A549 (cell line): ENCODE data around the gene NKIRAS2.

ENCODE experiments used
- BHLHE40 ChIP-seq: IDR thresholded peaks from 2 replicates; pipeline ENCODE4 v1.6.1; 2012; ENCODE audit warnings: low read depth, low read length, inconsistent platforms
- CTCF ChIP-seq: fragments of >200 bp; sonication (Bioruptor Twin); formaldehyde crosslinking; IDR thresholded peaks from 3 replicates; pipeline ENCODE4 v1.5.1; 2016
- EP300 ChIP-seq, 2 experiments: fragments of >200 bp; sonication (Bioruptor Twin); formaldehyde crosslinking; IDR thresholded peaks; 2 replicates in 1 of 2; 3 replicates in 1 of 2; pipeline ENCODE4 v1.6.1; 2016 to 2017
- HOXB13 ChIP-seq: fragments of 250-450 bp; sonication (Bioruptor Pico); IDR thresholded peaks from 2 replicates; pipeline ENCODE4 v1.5.0; 2020; ENCODE audit warnings: low read depth, mild to moderate bottlenecking, moderate library complexity
- JUNB ChIP-seq: fragments of >200 bp; sonication (Bioruptor Twin); formaldehyde crosslinking; IDR thresholded peaks from 2 replicates; pipeline ENCODE4 v1.6.1; 2016
- MAZ ChIP-seq: fragments of 150-350 bp; IDR thresholded peaks from 2 replicates; pipeline ENCODE4 v1.6.1; 2014; ENCODE audit warnings: antibody characterized with exemption, low read depth, low read length, borderline replicate concordance
- POLR2A ChIP-seq: IDR thresholded peaks from 2 replicates; pipeline ENCODE4 v1.6.1; 2012; ENCODE audit warnings: mild to moderate bottlenecking, low read length
- POLR2AphosphoS2 ChIP-seq: conservative IDR thresholded peaks from 2 replicates; pipeline ENCODE4 v1.6.1; 2012; ENCODE audit warnings: low read length, improper control_type of control experiment, inconsistent platforms
- RAD21 ChIP-seq, 2 experiments: fragments of >200 bp in 1 of 2; sonication (Bioruptor Twin) in 1 of 2; formaldehyde crosslinking in 1 of 2; IDR thresholded peaks in 1 of 2; conservative IDR thresholded peaks in 1 of 2; 2 replicates in 1 of 2; 3 replicates in 1 of 2; pipeline ENCODE4 v1.6.1; 2012 to 2018; ENCODE audit warnings: inconsistent platforms in 1 of 2
- RNF2 ChIP-seq: fragments of 200-600 bp; sonication (generic); IDR thresholded peaks from 2 replicates; pipeline ENCODE4 v1.6.1; 2016; ENCODE audit warnings: low read depth, mild to moderate bottlenecking, antibody characterized with exemption, moderate library complexity, borderline replicate concordance
- SMC3 ChIP-seq: fragments of >200 bp; sonication (Bioruptor Twin); formaldehyde crosslinking; IDR thresholded peaks from 3 replicates; pipeline ENCODE4 v1.6.1; 2018; ENCODE audit warnings: inconsistent platforms
- ZFP36 ChIP-seq: fragments of 450-650 bp; IDR thresholded peaks from 2 replicates; pipeline ENCODE4 v1.6.1; 2014; ENCODE audit warnings: borderline replicate concordance; ENCODE audit not compliant: partially characterized antibody

DNA sequence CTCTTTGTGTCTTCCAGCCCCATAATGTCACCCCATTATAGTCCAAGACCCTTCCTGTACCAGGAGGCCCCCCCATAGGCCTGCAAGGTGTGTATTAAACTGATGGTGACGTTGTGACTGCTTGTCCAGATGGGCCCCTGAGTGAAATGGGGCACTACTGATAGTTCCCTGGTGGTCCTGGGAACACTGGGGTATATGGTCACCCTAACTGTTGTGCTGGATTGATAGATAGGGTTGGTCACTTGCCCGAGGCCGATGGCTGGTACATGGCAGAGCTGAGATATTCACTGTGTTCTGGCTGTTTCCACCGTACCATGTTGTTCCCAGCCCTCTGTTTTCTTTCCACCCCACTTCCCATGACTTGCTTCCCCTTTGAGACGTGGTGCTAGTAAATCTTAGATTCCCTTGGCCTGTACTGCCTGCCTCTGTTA lies 49.0 kb upstream of the NKIRAS2 start:
- no peak for TF ChIP-seq CTCF
- TF ChIP-seq MAZ = no peak
- no peak for TF ChIP-seq EP300 (IDR thresholded peaks at IDR 0.05)
- TF ChIP-seq POLR2A = no peak
- no peak for TF ChIP-seq RAD21 (conservative IDR thresholded peaks at IDR 0.05 in 1 of 2, IDR thresholded peaks at IDR 0.05 in 1 of 2)
- no peak for TF ChIP-seq JUNB
- no peak for TF ChIP-seq HOXB13 (CRISPR knock-in tag)
- TF ChIP-seq SMC3 = no peak
- TF ChIP-seq BHLHE40 = no peak
- no peak for TF ChIP-seq POLR2AphosphoS2
- no peak for TF ChIP-seq RNF2
- TF ChIP-seq ZFP36 = no peak
